Rectal smooth muscle tissue (tissue), 1 donor: ENCODE measurements around the gene CAPZB.
"Not testable (repeated sequence)": the region's sequence is repeated elsewhere in the genome, so short reads cannot be mapped to it uniquely, and the experiment has no call there.

Experiments used
- H3K27ac ChIP-seq: one replicate; pipeline ENCODE4 v1.7.0; 2013; ENCODE audit warnings: low read depth, low read length, inconsistent platforms
- H3K27me3 ChIP-seq: one replicate; pipeline ENCODE4 v1.7.0; 2013; ENCODE audit warnings: low read length; ENCODE audit not compliant: control insufficient read depth, insufficient read depth
- H3K36me3 ChIP-seq: one replicate; pipeline ENCODE4 v1.7.0; 2013; ENCODE audit warnings: low read length; ENCODE audit not compliant: control insufficient read depth, insufficient read depth
- H3K4me1 ChIP-seq: one replicate; pipeline ENCODE4 v1.7.0; 2013; ENCODE audit warnings: low read length; ENCODE audit not compliant: control insufficient read depth, insufficient read depth
- H3K4me3 ChIP-seq: one replicate; pipeline ENCODE4 v1.7.0; 2013; ENCODE audit warnings: low read length
- H3K9ac ChIP-seq: one replicate; pipeline ENCODE4 v1.7.0; 2013; ENCODE audit warnings: low read length

Gene CAPZB

DNA sequence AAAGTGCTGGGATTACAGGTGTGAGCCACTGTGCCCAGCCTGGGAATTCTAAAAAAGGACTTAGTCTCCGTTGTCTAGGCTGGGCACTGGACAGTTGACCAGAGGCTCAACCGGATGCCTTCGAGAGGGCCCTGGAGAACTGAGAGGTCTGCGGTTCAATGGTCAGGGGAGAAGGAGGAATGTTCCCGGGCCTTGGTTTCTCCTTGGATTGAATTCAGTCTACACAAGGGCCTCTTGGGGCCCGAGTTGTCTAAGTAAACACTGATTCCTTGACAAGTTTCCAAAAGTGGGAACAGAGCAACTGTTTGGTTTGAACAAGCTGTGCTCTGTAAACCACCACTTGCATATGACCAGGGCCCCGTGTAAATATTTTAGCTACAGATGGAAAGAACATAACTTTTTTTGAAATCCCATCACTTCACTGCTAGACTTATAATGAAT is 29.1 kb upstream of the CAPZB start:
- Histone ChIP-seq H3K27ac (peak overlapping the region; percentile 66), H3K4me3 (no peak overlapping the region), H3K27me3 (no peaks in the 10 kb centered on the region), H3K9ac (no peak overlapping the region), H3K4me1 (peaks cover 3% of the 10 kb centered on the region), H3K36me3 (no peaks in the 10 kb centered on the region)

DNA sequence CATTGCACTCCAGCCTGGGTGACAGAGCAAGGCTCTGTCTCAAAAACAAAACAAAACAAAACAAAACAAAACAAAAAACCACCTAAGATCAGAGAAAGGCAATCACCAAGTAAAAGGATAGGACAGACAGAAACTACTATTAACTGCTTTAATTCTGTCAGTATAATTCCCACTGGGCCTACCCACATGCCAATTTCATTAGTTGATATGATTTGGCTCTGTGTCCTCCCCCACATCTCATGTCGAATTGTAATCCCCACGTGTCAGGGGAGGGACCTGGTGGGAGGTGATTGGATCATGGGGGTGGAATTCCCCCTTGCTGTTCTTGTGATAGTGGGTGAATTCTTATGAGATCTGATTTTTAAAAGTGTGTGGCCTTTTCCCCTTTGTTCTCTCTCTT is 27.2 kb upstream of the CAPZB start:
- H3K9ac ChIP-seq = no peak overlapping the region
- H3K27me3 ChIP-seq = no peaks in the 10 kb centered on the region
- H3K36me3 ChIP-seq = no peaks in the 10 kb centered on the region
- H3K4me1 ChIP-seq = peaks cover 3% of the 10 kb centered on the region
- H3K4me3 ChIP-seq = no peak overlapping the region
- no peak overlapping the region for H3K27ac ChIP-seq

DNA sequence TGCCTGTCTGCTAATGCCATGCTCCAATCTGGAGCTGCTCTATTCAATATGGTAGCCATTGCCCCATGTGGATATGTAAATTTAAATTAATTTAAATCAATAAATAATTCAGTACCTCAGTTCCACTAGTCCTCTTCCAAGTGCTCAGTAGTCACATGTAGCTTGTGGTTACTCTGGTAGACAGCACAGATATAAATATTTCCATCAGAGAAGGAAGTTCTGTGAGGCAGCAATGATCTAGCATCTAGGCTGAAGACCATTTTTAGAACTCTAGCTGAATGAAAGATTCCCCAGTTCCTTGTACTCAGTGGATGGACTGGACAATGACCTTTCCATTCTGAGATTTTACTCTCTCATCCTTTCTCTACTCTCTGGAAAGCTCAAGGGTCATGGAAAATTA is 25.8 kb upstream of the CAPZB start:
- no peak overlapping the region for H3K27ac ChIP-seq
- no peak overlapping the region for H3K4me3 ChIP-seq
- H3K27me3 ChIP-seq = no peaks in the 10 kb centered on the region
- H3K36me3 ChIP-seq = no peaks in the 10 kb centered on the region
- H3K4me1 ChIP-seq = peaks cover 3% of the 10 kb centered on the region
- no peak overlapping the region for H3K9ac ChIP-seq

DNA sequence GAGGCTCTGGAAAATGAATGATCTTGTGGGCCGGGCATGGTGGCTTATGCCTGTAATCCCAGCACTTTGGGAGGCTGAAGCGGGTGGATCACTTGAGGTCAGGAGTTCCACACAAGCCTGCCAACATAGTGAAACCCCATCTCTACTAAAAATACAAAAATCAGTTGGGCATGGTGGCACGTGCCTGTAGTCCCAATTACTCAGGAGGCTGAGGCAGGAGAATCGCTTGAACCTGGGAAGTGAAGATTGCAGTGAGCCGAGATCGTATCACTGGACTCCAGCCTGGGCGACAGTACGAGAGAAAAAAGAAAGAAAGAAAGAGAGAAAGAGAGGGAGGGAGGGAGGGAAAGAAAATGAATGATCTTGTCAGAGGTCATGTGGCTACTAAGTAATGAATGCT is 24.3 kb upstream of the CAPZB start:
- H3K4me1 ChIP-seq, H3K27ac ChIP-seq, H3K4me3 ChIP-seq, H3K9ac ChIP-seq, H3K27me3 ChIP-seq, H3K36me3 ChIP-seq: not testable (repeated sequence)

DNA sequence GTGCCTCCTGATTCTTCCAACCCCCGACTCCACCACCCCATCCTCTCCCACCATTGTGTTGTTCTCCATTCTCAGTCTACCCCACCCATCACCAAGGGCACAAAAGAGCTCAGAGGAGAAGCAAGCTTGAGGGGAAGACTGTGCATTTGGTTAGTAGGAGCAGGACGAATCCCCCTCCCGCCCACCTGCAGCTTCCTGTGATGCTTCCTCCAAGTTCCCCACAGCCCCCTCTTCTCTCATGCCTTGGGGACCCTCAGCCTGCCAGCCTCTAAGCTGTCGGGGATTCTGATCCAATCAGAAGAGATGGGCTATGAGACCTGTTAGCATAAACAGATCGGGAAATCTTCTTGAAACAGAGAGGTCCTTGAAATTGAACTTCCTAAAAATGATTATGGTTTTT is 22.2 kb upstream of the CAPZB start:
- H3K4me1 ChIP-seq = peaks cover 3% of the 10 kb centered on the region
- H3K27me3 ChIP-seq = no peaks in the 10 kb centered on the region
- H3K27ac ChIP-seq = no peak overlapping the region
- H3K9ac ChIP-seq = no peak overlapping the region
- no peak overlapping the region for H3K4me3 ChIP-seq
- H3K36me3 ChIP-seq = no peaks in the 10 kb centered on the region

DNA sequence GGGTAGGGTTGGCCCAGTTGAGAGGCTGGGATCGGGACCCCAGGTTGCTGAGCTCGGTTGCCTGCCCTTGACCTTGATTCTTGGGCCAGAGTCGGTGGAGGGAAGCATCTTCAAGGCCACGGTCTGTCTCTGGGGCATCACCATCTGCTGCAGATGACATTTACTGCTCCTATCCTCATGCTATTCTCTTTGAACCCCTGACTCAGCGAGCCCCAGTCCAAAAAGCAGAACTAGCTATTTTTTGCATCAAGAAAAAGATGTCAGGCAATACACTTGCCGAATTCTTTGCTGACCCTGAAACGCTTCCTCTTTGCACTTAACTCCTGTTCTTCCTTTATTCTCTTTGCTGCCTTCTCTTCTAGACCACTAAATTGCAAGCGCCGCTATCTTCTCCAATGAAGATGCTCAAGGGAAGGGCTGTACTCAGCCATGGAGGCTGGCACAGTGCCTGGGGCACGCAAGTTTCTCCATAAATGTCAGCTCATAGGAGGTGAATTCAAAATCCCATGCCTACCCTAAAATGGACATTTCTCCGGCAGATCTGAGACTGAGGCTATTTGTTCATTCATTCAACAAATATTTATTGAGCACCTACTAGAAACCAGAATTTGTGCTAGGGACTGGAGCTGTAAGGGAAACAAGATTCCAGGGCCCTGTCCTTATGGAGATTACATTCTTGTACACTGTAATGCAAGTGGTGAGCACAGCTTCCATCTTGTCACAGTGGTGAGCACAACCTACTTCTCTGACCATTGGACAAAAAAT is 20.5 kb upstream of the CAPZB start:
- Histone ChIP-seq H3K9ac (no peak overlapping the region), H3K27me3 (no peaks in the 10 kb centered on the region), H3K4me1 (peaks cover 3% of the 10 kb centered on the region), H3K36me3 (no peaks in the 10 kb centered on the region), H3K4me3 (no peak overlapping the region), H3K27ac (peak overlapping the region; percentile 63)

DNA sequence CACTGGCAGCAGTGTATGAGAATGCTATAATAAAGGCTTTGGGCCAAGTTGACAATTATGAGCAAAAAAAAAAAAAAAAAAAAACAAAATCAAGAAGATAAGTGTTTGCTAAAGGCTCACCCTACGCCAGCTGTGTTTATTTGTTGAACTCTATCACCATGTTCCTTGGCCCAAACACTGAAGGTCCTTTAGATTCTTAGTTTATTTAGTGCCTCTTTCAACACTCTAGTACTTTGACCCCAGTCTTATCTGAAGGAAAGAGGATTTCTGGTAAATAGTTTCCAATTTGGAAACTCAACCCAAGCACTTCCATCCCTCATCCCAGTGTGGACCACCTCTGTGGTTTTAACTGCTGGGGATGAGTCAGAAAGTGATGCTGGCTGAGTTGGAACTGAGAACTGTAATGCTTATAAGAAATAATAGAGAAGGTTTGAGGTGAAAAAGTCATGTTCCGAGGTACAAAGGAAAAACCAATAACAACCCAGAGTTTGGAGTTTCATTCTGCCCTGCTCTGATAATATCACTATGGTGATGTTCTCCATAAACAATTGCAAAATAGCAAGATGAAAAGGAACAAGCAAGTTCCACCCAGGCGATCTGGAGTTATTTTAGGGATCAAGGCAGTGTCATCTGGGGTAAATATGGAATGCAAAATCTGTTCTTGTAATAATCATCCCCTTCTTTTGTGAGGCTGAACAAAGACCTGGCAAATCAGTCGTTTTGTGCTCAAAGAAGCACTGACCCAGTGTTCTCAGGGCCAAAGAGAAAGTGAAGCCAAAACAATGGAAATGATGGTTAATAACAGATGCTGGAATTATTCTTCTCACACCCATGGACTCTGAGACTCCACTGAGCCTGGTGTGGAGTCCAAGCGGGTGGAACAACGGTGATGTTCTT is 19.7 kb upstream of the CAPZB start:
- H3K27ac ChIP-seq = peak overlapping the region; percentile 63
- H3K4me3 ChIP-seq = no peak overlapping the region
- H3K9ac ChIP-seq = no peak overlapping the region
- H3K4me1 ChIP-seq = peaks cover 3% of the 10 kb centered on the region
- no peaks in the 10 kb centered on the region for H3K36me3 ChIP-seq
- H3K27me3 ChIP-seq = no peaks in the 10 kb centered on the region

DNA sequence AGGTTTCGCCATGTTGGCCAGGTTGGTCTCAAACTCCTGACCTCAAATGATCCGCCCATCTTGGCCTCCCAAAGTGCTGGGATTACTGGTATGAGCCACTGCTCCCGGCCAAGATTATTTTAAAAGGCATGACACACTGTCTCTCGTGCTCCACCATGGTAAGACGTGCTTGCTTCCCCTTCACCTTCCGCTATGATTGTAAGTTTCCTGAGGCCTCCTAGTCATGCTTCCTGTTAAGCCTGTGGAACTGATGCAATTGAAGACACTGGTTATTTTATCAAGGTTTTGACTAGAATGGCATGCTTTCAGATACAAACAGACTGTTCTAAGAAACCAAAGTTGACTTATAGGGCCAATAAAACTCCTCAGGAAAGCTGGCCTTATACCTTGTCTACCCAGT is 16.9 kb upstream of the CAPZB start:
- not testable (repeated sequence) for H3K4me1 ChIP-seq, H3K9ac ChIP-seq, H3K27me3 ChIP-seq, H3K36me3 ChIP-seq, H3K4me3 ChIP-seq, H3K27ac ChIP-seq

DNA sequence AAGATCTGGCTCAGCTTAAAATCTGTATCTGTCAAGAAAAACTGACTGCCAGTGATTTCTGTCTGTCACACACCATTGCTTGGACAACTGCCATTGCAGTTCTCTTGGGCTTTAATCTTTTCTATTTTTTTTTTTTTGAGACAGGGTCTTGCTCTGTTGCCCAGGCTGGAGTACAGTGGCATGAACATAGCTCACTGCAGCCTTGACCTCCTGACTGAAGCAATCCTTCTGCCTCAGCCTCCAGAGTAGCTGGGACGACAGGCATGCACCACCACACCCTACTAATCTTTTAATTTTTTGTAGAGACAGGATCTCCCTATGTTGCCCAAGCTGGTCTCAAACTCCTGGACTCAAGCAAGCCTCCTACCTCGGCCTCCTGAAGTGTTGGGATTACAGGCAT is 14.5 kb upstream of the CAPZB start:
- not testable (repeated sequence) for H3K27ac ChIP-seq, H3K9ac ChIP-seq, H3K4me1 ChIP-seq, H3K4me3 ChIP-seq, H3K36me3 ChIP-seq, H3K27me3 ChIP-seq

DNA sequence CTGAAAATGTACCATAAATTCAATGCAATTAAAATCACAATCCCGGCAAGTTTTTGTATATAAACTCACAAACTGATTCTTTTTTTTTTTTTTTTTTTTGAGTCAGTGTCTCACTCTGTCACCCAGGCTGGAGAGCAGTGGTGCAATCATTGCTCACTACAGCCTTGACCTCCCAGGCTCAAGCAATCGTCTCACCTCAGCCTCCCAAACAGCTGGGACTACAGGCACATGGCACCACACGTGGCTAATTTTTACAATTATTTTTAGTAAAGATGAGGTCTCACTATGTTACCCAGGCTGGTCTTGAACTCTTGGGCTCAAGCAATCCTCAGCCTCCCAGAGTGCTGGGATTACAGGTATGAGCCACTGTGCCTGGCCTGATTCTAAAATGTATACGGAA is 12.1 kb upstream of the CAPZB start:
- H3K9ac ChIP-seq, H3K4me1 ChIP-seq, H3K27me3 ChIP-seq, H3K4me3 ChIP-seq, H3K36me3 ChIP-seq, H3K27ac ChIP-seq: not testable (repeated sequence)

DNA sequence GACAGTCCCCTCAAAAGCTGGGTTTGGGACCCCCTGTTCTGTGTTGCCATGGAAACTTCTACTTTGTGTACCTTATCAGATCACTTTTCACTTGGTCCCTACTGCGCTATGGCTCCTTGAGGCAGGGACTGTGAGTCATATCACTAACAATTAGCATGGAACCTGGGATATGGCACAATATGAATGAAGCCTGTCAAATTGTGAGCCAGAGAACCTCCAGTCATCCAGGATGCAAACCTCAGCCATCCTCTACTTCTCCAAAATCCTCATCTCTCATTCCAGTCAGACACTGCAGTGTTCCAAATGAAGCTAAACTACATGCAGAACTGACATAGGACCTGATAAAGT is 11.2 kb upstream of the CAPZB start:
- H3K36me3 ChIP-seq = no peaks in the 10 kb centered on the region
- no peaks in the 10 kb centered on the region for H3K27me3 ChIP-seq
- H3K4me3 ChIP-seq = no peak overlapping the region
- no peak overlapping the region for H3K9ac ChIP-seq
- H3K4me1 ChIP-seq = peaks cover 5% of the 10 kb centered on the region
- peak overlapping the region; percentile 38 for H3K27ac ChIP-seq

DNA sequence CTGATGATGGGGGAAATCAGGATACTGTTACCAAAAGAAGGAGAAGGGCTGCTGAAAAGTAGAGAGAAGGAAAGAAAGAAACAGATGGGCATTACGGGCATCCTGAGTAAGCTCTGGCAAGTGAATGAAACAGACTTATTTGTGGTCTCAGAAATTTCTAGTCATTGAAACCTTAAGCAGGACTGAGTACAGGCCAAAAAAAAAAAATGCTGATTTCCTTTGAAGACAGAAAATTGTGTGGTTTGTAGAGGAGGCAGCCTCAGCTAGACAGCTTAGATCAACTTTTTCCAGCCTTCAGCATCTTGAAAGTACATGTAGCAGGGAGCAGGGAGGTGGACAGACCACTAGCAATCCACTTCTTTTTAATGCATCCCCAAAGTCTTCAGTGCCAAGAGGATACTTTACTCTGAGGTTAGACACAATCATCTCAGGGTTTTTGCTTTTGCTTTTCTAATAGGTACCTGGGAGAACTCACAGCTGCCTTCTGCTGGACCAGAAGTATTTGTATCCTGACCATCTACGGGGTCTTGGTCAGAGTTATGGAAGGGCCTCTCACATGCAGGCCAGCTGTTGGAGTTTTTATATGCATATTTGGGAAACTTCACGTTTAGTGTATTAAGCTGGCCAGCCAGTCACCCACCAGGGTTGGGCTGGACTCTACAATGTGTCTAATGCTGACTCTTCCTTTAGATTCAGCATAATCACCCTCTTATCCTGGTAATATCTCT is 10.6 kb upstream of the CAPZB start:
- H3K27ac ChIP-seq = peak overlapping the region; percentile 38
- H3K27me3 ChIP-seq = no peaks in the 10 kb centered on the region
- peaks cover 5% of the 10 kb centered on the region for H3K4me1 ChIP-seq
- no peak overlapping the region for H3K9ac ChIP-seq
- H3K4me3 ChIP-seq = no peak overlapping the region
- no peaks in the 10 kb centered on the region for H3K36me3 ChIP-seq
